K562 (cell line): Measurements from ENCODE around the gene FOSL1. TPM values are rescaled to one million over a fixed set of nuclear protein-coding genes. Genes with fewer than 3 reads are reported as not detected.

Source experiments
- CBX3 ChIP-seq, 2 experiments: IDR thresholded peaks; 1 replicate in 1 of 2; 2 replicates in 1 of 2; pipeline ENCODE4 v1.6.1; 2012; ENCODE audit warnings: inconsistent platforms in 2 of 2, low read length in 2 of 2, borderline replicate concordance in 1 of 2, control low read depth in 1 of 2
- E2F8 ChIP-seq: fragments of 450-650 bp; IDR thresholded peaks from 2 replicates; pipeline ENCODE4 v1.7.1; 2018; ENCODE audit warnings: mild to moderate bottlenecking, low read depth; ENCODE audit not compliant: partially characterized antibody
- GTF3C2 ChIP-seq: IDR thresholded peaks from 3 replicates; pipeline ENCODE4 v1.6.1; 2011; ENCODE audit warnings: borderline replicate concordance, mild to moderate bottlenecking, moderate library complexity; ENCODE audit not compliant: insufficient read length; ENCODE audit errors: extremely low read depth
- HDGF ChIP-seq: fragments of 450-650 bp; IDR thresholded peaks from 2 replicates; pipeline ENCODE4 v1.6.1; 2016
- KAT8 ChIP-seq: fragments of 450-650 bp; IDR thresholded peaks from 2 replicates; pipeline ENCODE4 v1.6.1; 2016; ENCODE audit warnings: low read depth, mild to moderate bottlenecking
- MITF ChIP-seq: IDR thresholded peaks from 2 replicates; pipeline ENCODE4 v1.6.1; 2014; ENCODE audit warnings: antibody characterized with exemption
- PHB ChIP-seq: fragments of 250-450 bp; sonication (Bioruptor Pico); IDR thresholded peaks from 2 replicates; pipeline ENCODE4 v1.5.0; 2021
- SLC30A9 ChIP-seq: fragments of 250-450 bp; sonication (Bioruptor Pico); IDR thresholded peaks from 2 replicates; pipeline ENCODE4 v1.8.0; 2022; ENCODE audit warnings: mild to moderate bottlenecking, moderate library complexity
- TCFL5 ChIP-seq: fragments of 250-450 bp; sonication (Bioruptor Pico); conservative IDR thresholded peaks from 2 replicates; pipeline ENCODE4 v1.6.1; 2021; ENCODE audit warnings: mild to moderate bottlenecking, moderate library complexity, matching md5 sums
- TRIM24 ChIP-seq, 2 experiments: fragments of 450-650 bp; IDR thresholded peaks; 2 replicates each; pipeline ENCODE4 v1.6.1; 2016
- ZBTB11 ChIP-seq, 3 experiments: fragments of 200-800 bp in 1 of 3; fragments of 250-450 bp in 1 of 3; fragments of 450-650 bp in 1 of 3; sonication (Bioruptor Pico) in 1 of 3; sonication (Bioruptor generic) in 1 of 3; formaldehyde crosslinking in 1 of 3; IDR thresholded peaks; 2 replicates each; pipeline versions ENCODE4 v1.6.1 to v1.8.0; 2016 to 2022; ENCODE audit warnings: mild to moderate bottlenecking in 2 of 3, missing genetic modification characterization in 2 of 3, missing compliant biosample characterization in 1 of 3, moderate library complexity in 1 of 3
- ZBTB34 ChIP-seq: fragments of 250-450 bp; sonication (Bioruptor Pico); IDR thresholded peaks from 2 replicates; pipeline ENCODE4 v1.8.0; 2021; ENCODE audit warnings: mild to moderate bottlenecking, moderate library complexity
- ZNF253 ChIP-seq: fragments of 250-450 bp; sonication (Bioruptor Pico); conservative IDR thresholded peaks from 2 replicates; pipeline ENCODE4 v1.6.1; 2021; ENCODE audit warnings: mild to moderate bottlenecking
- ZNF766 ChIP-seq: fragments of 200-800 bp; sonication (Bioruptor generic); conservative IDR thresholded peaks from 2 replicates; pipeline ENCODE4 v1.6.1; 2016; ENCODE audit warnings: missing genetic modification characterization, missing compliant biosample characterization
- polyA plus RNA-seq, 8 experiments: library from polyadenylated mRNA; depleted of rRNA in 4 of 8; stranded (reverse) in 5 of 8; unstranded in 3 of 8; fragments of >200 nt; fragmentation: Nextera tagmentation in 2 of 8; fragmentation: Illumina TruSeq in 1 of 8; extraction: Ambion mirVana in 2 of 8; extraction: Trizol in 1 of 8; gene quantifications; 2 replicates each; pipeline versions ENCODE4 v1.2.1 to v1.2.3, GENCODE V29; 2011 to 2014; ENCODE audit warnings: inconsistent platforms in 1 of 8, missing spikeins in 1 of 8
- total RNA-seq, 7 experiments: library from RNA; depleted of rRNA in 6 of 7; stranded (reverse); fragments of >200 nt in 6 of 7; fragmentation: Illumina TruSeq in 2 of 7; extraction: Trizol in 2 of 7; gene quantifications; 2 replicates each; pipeline versions ENCODE4 v1.2.1 to v1.2.3, GENCODE V29; 2011 to 2021; ENCODE audit warnings: low replicate concordance in 1 of 7

The FOSL1 gene
- total and polyA plus RNA-seq, 9 of the 15 experiments (the other 6 are each of a cell fraction or from before 2014, with no cell fraction given): 3.5 to 39.6 (median 10.0) TPM

DNA sequence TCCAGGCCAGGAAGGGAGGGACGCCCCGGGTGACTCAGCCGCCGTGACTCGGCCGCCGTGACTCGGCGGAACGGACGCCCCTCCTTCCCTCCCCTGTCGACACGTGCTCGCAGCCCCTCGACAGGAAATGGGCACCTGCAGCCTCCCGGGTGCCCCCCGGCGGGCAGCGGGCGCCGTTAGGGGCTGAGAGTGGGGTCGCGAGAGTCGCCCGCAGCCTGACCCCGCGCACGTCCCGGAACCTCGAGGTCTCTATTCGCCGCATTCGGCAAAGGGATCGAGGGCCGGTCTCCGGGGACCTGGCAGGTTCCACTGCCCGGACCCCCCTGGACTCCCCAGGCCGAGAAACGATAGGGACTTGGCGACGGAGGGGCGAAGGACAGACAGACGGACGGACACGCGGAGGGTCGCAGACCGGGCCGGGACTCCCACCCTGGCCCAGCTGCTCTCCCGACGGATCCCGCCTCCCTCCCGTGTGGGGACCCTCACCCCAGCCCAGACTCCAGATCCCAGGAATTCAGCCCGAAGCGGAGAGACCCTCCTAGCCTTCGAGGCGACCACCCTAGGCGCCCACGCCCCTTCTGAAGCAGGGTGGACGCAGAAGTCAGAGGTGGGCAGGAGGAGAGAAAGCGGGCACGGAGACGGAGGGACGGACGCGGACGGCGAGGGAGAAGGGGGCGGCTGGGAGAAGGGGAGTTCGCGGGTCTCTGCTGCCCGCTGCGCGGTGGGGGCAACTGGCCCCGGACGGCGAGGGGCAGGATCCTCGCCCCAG, 648 bp downstream of the FOSL1 start (continued):
- TF ChIP-seq MITF: no peak; the same call in 1 of the 2 replicates
- no peak for TF ChIP-seq GTF3C2
- TF ChIP-seq CBX3 (IDR thresholded peaks at IDR 0.05; ENCODE audit: borderline replicate concordance in 1 of 2, low read length in 2 of 2): peak in 1 of 2 experiments; percentile 70; a peak in 1 of 3 replicates
- no peak for TF ChIP-seq ZNF766
- no peak for TF ChIP-seq SLC30A9
- TF ChIP-seq E2F8: no peak
- peak; percentile 9; the same call in 1 of the 2 replicates for TF ChIP-seq PHB (CRISPR knock-in tag)
- no peak for TF ChIP-seq KAT8
- TF ChIP-seq TCFL5: no peak
- TF ChIP-seq ZBTB34 (CRISPR knock-in tag): no peak
- no peak for TF ChIP-seq ZNF253 (CRISPR knock-in tag)
- no peak for TF ChIP-seq HDGF
- TF ChIP-seq TRIM24 (IDR thresholded peaks at IDR 0.05): no peak
- TF ChIP-seq ZBTB11 (CRISPR knock-in tag; IDR thresholded peaks at IDR 0.05): peak in 1 of 3 experiments; percentile 51; a peak in 1 of 6 replicates
